ENCODE data around the gene SLC25A30.

GRCh38 chr13:45374917-45375316 is 43.3 kb downstream of the SLC25A30 start:
- no peak for TF ChIP-seq CTCF (IDR thresholded peaks at IDR 0.05; ENCODE audit: low read depth, low read length, missing input control)
- TF ChIP-seq SP1 (IDR thresholded peaks at IDR 0.05), result no peak
- TF ChIP-seq NR2F2 (IDR thresholded peaks at IDR 0.05), result no peak
- no peak for TF ChIP-seq REST (IDR thresholded peaks at IDR 0.05)
- no peak for TF ChIP-seq ATF3 (IDR thresholded peaks at IDR 0.05)
- TF ChIP-seq MAX (IDR thresholded peaks at IDR 0.05), result no peak
- no peak for TF ChIP-seq FOXA1 (IDR thresholded peaks at IDR 0.05)
- TF ChIP-seq YY1 (IDR thresholded peaks at IDR 0.05), result no peak
- TF ChIP-seq EGR1 (IDR thresholded peaks at IDR 0.05; ENCODE audit: low read depth in 2 of 2), result no peak
- TF ChIP-seq TAF1 (conservative IDR thresholded peaks at IDR 0.05), result no peak
- TF ChIP-seq RAD21 (IDR thresholded peaks at IDR 0.05), result no peak
- no peak for TF ChIP-seq ZBTB33 (IDR thresholded peaks at IDR 0.05)
- no peak for TF ChIP-seq GABPA (IDR thresholded peaks at IDR 0.05 in 1 of 2, conservative IDR thresholded peaks at IDR 0.05 in 1 of 2)
- TF ChIP-seq JUND (IDR thresholded peaks at IDR 0.05), result no peak
